OCI-LY7 (cell line): ENCODE measurements around the gene SLC13A5.

Experiments
- EZH2phosphoT487 ChIP-seq: fragments of 200-600 bp; sonication (generic); IDR thresholded peaks from 2 replicates; pipeline ENCODE4 v1.6.1; 2018; ENCODE audit warnings: low read depth, borderline replicate concordance, mild to moderate bottlenecking, mixed run types, antibody characterized with exemption, low read length, moderate library complexity, mixed read lengths
- TF ChIP-seq, protein P1 (sequence below): fragments of 200-600 bp; sonication (generic); conservative IDR thresholded peaks from 2 replicates; pipeline ENCODE4 v1.5.1; 2014; ENCODE audit warnings: mild to moderate bottlenecking, antibody characterized with exemption, low read length, moderate library complexity, mixed read lengths

DNA sequence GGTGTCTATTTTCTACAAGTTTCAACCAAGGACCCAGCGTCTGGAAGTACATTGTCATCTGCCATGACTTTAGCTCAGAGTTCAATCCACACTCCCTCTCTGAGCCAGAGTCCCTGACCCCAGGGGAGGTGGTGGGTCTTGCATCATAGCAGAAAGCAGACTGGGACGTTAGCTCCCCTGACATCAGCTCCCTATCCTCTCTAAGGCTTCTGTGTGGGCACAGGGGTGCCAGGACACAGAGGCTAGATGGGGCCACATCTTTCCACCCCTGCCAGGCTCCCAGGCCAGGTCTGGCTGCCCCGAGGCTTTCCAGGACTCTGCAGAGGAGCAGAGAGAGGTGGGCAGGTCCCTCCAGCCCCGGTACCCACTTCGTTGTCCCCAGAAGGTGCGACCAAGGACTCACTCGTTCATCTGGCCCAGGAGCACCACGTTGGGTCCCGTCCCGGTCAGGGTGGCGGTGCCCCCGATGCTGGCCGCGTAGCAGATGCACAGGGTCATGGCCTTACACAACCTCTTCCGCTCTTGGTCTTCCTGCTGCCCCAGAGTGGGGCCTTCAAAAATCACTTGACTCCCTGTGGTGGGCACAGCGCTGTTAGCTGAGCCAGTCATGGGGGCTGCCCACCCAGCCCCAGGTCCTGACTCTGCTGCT lies 10.5 kb downstream of the SLC13A5 start:
- TF ChIP-seq, protein P1, sequence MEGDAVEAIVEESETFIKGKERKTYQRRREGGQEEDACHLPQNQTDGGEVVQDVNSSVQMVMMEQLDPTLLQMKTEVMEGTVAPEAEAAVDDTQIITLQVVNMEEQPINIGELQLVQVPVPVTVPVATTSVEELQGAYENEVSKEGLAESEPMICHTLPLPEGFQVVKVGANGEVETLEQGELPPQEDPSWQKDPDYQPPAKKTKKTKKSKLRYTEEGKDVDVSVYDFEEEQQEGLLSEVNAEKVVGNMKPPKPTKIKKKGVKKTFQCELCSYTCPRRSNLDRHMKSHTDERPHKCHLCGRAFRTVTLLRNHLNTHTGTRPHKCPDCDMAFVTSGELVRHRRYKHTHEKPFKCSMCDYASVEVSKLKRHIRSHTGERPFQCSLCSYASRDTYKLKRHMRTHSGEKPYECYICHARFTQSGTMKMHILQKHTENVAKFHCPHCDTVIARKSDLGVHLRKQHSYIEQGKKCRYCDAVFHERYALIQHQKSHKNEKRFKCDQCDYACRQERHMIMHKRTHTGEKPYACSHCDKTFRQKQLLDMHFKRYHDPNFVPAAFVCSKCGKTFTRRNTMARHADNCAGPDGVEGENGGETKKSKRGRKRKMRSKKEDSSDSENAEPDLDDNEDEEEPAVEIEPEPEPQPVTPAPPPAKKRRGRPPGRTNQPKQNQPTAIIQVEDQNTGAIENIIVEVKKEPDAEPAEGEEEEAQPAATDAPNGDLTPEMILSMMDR, result no peak
- TF ChIP-seq EZH2phosphoT487, result no peak
